ENCODE data around the gene SFMBT2. TPM values are rescaled to one million over a fixed set of nuclear protein-coding genes. Genes with fewer than 3 reads are reported as not detected.

The SFMBT2 gene
- total RNA-seq, 1 experiment from 2014 or later: 1.3 TPM

DNA sequence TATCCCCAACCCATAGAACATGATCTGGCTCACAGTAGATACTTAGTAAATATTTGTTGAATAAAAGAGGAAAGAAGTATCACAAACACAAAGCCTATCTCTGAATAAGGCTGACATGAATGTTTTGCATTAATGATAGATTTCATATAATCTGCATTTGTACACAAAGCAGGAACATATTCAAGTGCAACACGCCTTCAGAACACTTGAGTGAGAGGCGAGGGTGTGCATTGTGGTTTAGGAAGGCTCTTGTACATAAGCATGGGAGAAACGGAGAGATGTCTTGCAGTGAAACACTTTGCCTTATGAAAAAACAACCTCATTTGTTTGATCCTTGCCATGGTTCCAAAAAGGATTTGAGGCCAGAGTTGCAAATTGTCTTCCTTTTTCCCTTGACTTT, 14.1 kb upstream of the SFMBT2 start:
- no TSS peak for BruUV-seq (replicated peaks)
- in situ Hi-C loops (cut with HindIII; ENCODE audit: low pct_unique_long_range_greater_than_20kb, low sequenced_read_pairs) (no loop called here), intact Hi-C loops (cut with micrococcal nuclease; ENCODE audit: unreplicated experiment) (no loop called here)
- CTCF ChIA-PET: no interaction called here
- no peaks in the 10 kb centered on the region for H3K9me3 ChIP-seq (ENCODE audit: control insufficient read depth, insufficient read depth, low read depth, low read length)
- H3K27ac ChIP-seq (ENCODE audit: low read length): no peak overlapping the region
- H3K36me3 ChIP-seq (ENCODE audit: control insufficient read depth, insufficient read depth, low read length): no peaks in the 10 kb centered on the region
- no peak for ATAC-seq
- no peaks in the 10 kb centered on the region for H3K4me1 ChIP-seq (ENCODE audit: control insufficient read depth, insufficient read depth, low read length)
- no peak for DNase-seq (ENCODE audit: low read depth, low spot score)
- POLR2A ChIA-PET: no interaction called here
- TF ChIP-seq POLR2AphosphoS5 (IDR thresholded peaks at IDR 0.05; ENCODE audit: low read depth, low read length) (no peak), TCF7L2 (IDR thresholded peaks at IDR 0.05; ENCODE audit: low read depth, low read length) (no peak)
- TF ChIP-seq, protein P1, sequence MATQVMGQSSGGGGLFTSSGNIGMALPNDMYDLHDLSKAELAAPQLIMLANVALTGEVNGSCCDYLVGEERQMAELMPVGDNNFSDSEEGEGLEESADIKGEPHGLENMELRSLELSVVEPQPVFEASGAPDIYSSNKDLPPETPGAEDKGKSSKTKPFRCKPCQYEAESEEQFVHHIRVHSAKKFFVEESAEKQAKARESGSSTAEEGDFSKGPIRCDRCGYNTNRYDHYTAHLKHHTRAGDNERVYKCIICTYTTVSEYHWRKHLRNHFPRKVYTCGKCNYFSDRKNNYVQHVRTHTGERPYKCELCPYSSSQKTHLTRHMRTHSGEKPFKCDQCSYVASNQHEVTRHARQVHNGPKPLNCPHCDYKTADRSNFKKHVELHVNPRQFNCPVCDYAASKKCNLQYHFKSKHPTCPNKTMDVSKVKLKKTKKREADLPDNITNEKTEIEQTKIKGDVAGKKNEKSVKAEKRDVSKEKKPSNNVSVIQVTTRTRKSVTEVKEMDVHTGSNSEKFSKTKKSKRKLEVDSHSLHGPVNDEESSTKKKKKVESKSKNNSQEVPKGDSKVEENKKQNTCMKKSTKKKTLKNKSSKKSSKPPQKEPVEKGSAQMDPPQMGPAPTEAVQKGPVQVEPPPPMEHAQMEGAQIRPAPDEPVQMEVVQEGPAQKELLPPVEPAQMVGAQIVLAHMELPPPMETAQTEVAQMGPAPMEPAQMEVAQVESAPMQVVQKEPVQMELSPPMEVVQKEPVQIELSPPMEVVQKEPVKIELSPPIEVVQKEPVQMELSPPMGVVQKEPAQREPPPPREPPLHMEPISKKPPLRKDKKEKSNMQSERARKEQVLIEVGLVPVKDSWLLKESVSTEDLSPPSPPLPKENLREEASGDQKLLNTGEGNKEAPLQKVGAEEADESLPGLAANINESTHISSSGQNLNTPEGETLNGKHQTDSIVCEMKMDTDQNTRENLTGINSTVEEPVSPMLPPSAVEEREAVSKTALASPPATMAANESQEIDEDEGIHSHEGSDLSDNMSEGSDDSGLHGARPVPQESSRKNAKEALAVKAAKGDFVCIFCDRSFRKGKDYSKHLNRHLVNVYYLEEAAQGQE (IDR thresholded peaks at IDR 0.05; ENCODE audit: insufficient read depth in 1 of 2, low read depth in 2 of 2, low read length in 1 of 2): no peak
- TF ChIP-seq, protein P2, sequence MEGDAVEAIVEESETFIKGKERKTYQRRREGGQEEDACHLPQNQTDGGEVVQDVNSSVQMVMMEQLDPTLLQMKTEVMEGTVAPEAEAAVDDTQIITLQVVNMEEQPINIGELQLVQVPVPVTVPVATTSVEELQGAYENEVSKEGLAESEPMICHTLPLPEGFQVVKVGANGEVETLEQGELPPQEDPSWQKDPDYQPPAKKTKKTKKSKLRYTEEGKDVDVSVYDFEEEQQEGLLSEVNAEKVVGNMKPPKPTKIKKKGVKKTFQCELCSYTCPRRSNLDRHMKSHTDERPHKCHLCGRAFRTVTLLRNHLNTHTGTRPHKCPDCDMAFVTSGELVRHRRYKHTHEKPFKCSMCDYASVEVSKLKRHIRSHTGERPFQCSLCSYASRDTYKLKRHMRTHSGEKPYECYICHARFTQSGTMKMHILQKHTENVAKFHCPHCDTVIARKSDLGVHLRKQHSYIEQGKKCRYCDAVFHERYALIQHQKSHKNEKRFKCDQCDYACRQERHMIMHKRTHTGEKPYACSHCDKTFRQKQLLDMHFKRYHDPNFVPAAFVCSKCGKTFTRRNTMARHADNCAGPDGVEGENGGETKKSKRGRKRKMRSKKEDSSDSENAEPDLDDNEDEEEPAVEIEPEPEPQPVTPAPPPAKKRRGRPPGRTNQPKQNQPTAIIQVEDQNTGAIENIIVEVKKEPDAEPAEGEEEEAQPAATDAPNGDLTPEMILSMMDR (IDR thresholded peaks at IDR 0.05): no peak
- no peaks in the 10 kb centered on the region; the same call in 1 of the 2 replicates for H3K27me3 ChIP-seq (ENCODE audit: control insufficient read depth, insufficient read depth, low read length)
- H3K4me3 ChIP-seq (ENCODE audit: low read depth in 2 of 2, low read length in 2 of 2): no peak overlapping the region

DNA sequence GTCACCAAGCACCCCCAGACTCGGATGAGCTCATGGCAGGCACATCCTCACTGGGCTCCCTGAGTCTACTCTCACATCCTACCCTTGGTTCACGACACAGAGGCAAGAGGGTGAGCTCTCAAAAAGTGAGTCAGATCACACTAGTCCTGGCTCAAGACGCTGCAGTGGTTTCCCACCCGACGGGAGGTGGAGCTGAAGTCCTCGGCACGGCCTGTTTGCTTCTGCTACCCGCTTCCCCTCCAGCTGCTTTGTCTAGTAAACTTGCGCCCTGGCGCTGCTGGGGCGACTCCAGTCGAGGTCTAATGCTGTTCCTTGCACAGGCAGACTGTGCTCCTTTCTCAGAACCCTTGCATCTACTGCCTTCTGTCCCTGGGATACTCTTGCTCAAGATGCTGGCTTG, 13.5 kb upstream of the SFMBT2 start:
- ATAC-seq: no peak
- intact Hi-C loops (cut with micrococcal nuclease; ENCODE audit: unreplicated experiment) (no loop called here), in situ Hi-C loops (cut with HindIII; ENCODE audit: low pct_unique_long_range_greater_than_20kb, low sequenced_read_pairs) (no loop called here)
- H3K4me3 ChIP-seq (ENCODE audit: low read depth in 2 of 2, low read length in 2 of 2): no peak overlapping the region
- DNase-seq (ENCODE audit: low read depth, low spot score): no peak
- TF ChIP-seq POLR2AphosphoS5 (IDR thresholded peaks at IDR 0.05; ENCODE audit: low read depth, low read length) (no peak), SIN3A (IDR thresholded peaks at IDR 0.05; ENCODE audit: borderline replicate concordance, insufficient read depth, low read depth, low read length) (no peak), TCF7L2 (IDR thresholded peaks at IDR 0.05; ENCODE audit: low read depth, low read length) (no peak)
- TF ChIP-seq, protein P2 (IDR thresholded peaks at IDR 0.05): no peak
- TF ChIP-seq, protein P1 (IDR thresholded peaks at IDR 0.05; ENCODE audit: insufficient read depth in 1 of 2, low read depth in 2 of 2, low read length in 1 of 2): no peak
- no peaks in the 10 kb centered on the region; the same call in 1 of the 2 replicates for H3K27me3 ChIP-seq (ENCODE audit: control insufficient read depth, insufficient read depth, low read length)
- ChIA-PET CTCF (no interaction called here), POLR2A (no interaction called here)
- H3K27ac ChIP-seq (ENCODE audit: low read length): no peak overlapping the region
- BruUV-seq (replicated peaks): no TSS peak
- no peaks in the 10 kb centered on the region for H3K9me3 ChIP-seq (ENCODE audit: control insufficient read depth, insufficient read depth, low read depth, low read length)
- H3K36me3 ChIP-seq (ENCODE audit: control insufficient read depth, insufficient read depth, low read length): no peaks in the 10 kb centered on the region
- no peaks in the 10 kb centered on the region for H3K4me1 ChIP-seq (ENCODE audit: control insufficient read depth, insufficient read depth, low read length)

Measured in Panc1 (cell line).